Activated T-cell treated with anti-CD3 and anti-CD28 coated beads for 48 hours (primary cell): ENCODE data around the gene FIGNL1.
"Not testable (repeated sequence)": the region's sequence is repeated elsewhere in the genome, so short reads cannot be mapped to it uniquely, and the experiment has no call there.

ENCODE experiments used
- DNase-seq: peaks from one replicate; pipeline ENCODE4 v3.0.0-alpha.2; 2020; ENCODE audit warnings: low read depth

The FIGNL1 gene

DNA sequence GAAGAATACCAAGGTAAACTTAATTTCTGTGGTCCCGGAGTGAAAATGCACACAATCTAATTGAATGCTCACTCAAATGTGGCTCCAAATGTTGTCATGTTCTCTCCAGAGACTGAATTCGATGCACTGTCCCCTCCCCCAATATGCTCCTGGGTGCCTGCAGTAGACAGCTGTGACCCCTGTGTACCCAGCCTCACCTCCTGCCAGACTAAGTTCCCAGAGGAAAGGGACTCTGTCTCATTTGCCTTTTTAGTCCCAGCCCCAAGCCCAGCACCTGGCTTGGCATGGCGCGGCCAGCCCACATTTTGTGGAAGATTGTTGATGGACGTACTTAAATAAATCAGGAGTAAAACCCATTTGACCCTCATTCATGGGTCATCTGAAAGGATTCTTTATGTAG, 21.8 kb upstream of the FIGNL1 start:
- DNase-seq: no peak

DNA sequence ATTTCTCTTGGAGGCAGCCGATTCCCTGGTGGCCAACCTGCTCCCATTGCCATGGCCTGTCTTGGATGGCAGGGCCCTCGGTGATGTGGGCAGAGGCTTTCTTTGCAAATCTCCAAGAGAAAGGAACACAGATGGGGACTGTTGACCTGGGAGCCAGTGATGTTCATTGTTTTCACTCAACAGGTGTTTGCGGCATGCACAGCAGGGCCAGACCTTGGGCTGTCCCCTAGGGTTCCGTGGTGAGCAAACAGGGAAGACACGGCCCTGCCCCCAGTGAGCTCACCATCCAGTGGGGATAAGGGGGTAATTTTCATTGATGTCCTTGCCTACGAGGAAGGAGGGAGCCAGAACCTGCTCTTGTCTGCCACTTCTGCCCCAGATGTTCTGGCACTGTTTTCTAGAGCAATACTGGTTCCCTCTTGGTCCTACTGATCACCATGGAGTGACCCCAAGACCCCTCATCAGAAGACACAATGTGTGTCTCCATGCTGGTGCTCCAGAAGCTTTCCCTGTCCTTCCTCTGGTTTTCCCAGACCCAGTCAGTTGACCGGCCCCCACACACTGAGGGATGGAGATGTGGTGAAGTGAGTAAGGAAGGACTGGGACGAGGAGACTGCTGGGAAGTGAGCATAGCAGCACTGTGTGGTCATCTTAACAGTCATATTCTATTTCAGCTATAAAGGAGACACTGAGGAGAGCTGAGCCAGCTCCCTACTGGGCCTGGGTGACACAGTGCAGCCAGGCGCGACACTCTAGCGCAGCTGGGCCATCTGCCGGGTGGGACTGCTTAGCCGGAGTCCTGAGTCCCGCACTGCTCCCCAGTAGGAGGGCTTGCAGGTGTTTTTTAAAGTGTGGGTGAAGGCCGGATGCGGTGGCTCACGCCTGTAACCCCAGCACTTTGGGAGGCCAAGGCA, 20.4 kb upstream of the FIGNL1 start:
- DNase-seq: no peak

DNA sequence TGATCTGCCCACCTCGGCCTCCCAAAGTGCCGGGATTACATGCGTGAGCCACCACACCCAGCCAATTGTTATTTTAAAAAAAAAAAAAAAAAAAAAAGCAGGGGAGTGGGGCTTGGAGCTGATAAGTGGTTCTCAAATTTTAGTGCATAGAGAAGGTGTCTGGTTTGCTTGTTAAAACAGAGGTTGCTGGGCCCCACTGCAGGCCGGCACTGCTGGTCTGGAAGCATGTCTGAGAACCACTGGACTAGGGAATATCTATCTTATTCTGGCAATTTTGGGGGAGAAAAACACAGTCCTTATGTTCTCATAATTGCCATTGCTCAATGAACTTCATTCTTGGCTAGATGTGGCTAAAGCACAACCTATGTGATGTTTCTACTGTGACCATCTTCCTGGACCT, 19.0 kb upstream of the FIGNL1 start:
- DNase-seq: no peak

DNA sequence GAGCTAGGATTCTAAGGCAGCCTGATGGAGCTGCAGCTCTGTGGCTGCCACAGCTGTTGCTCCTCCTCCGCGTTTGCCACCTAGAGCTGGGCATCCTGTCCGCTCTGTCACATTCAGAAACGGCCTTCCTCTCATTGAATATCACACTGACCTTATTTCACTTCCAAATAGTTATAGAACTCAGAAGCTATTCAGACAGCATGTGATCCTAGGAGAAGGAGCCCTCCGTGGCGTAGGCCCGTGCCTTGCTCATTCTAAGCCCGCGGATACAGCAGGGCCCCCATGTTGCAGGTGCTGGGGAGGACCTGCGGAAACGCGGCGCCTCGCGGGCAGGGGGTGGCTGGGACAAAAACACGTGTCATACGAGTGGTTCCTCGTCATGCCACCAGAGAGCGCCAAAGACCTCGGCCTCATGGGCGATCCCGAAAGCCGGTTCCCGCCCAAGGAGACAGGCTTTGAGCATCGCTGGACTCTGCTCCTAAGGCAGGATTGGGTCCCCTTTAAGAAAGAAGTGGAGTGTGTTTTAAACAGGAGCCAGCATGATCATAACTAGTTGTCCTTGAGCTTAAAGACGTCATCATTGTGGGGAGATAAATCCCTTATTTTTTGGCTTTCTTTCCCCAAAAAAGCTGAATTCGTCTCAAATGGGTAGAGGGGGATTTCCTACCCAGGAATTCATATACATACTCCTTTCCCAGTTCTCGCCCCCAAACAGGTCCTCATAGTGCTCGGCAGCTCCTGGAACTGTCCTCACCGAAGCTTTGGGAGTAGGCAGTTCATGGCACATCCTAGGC, 17.9 kb upstream of the FIGNL1 start:
- DNase-seq: peak; percentile 77

DNA sequence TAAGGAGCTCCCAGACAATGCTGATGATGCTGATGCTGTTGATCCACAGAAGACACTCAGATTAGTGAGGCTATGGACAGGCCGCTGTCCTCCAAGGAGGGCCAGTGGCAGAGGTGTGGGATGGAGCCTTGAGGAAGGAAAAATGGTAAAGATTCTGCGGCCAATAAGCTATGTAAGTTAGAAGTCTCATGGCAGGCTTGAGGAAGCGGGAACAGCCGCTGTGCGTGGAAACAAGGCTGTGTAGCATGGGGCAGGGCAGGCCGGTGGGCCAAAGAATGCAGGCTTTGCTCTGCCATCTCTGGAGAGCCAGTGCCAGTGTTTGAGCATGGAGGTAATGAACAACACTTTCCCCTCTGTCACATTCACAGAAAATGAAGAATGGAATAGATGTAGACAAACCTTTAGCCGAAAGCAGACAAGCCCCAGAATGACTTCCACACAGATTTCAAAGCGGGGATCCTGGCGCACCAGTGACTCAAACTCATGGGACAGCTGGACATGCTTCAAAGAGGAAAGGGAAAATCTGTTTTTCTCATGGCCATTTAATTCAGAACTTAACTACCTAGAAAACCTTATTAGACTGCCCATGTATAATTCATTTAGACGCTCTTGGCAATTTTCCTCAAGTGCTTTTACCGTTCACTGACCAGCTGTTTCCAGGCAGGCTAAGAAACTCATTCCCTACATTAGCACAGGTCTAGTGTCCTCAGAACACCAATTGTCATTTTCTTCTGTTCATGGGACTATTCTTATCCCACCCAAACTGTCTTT, 16.9 kb upstream of the FIGNL1 start:
- no peak for DNase-seq

DNA sequence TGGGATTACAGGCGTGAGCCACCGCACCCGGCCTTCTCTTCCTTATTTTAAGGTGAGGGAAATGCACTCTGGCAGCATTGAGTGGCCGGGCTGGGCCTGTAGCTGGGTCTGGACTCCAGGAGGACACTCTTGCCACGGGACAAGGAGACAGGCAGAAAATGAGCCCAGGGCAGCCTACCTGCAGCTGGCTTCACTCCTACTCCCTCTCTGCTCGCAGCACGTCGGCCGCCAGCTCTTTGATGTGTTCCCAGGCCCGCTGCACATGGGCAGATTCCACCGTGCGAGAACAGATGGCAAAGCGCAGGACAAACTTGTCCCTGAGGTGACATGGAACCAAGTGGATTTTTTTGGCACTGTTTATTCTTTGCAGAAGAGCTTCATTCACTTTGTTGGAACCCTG, 12.9 kb upstream of the FIGNL1 start:
- DNase-seq: no peak

DNA sequence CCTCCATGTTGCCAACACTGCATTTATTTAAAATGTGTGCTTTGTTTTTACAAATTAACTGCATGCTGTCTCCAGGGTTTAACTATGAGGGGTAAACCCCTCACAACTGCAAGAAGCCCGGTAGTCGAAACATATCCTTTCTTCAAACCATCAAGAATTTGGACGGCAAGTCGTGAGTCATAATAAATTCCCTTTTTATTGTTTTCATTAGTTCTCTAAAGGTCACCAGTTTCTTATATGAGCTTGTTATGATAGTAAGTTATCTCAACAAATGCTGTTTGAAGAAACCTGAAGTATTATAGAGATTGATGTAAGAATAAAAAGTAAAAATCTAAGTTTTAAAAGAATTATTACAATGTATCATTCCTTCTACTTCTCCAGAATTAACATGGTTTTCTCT, 12.2 kb upstream of the FIGNL1 start:
- DNase-seq: no peak

DNA sequence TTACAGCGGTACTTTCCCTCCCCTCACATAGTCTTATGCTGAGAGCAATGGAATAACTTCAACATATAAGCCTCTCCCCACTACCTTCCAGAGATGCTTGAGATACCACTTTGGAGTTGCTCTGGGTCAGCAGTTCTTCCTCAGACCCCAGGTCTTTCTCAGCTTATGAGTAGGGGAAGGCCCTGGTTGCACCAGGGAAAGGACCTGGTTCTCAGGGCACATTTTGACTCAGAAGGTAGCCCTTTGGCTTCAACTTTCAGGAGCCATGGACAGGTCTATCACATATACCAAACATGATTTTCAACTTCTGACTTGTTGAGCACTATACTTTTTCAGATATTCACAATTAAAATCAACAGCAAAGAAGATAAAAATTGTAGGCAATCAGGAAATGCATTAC, 11.5 kb upstream of the FIGNL1 start:
- no peak for DNase-seq

DNA sequence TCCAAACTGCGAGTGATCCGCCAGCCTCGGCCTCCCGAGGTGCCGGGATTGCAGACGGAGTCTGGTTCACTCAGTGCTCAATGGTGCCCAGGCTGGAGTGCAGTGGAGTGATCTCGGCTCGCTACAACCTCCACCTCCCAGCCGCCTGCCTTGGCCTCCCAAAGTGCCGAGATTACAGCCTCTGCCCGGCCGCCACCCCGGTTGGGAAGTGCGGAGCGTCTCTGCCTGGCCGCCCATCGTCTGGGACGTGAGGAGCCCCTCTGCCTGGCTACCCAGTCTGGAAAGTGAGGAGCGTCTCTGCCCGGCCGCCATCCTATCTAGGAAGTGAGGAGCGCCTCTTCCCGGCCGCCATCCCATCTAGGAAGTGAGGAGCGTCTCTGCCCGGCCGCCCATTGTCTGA, 9.0 kb upstream of the FIGNL1 start:
- DNase-seq: not testable (repeated sequence)

DNA sequence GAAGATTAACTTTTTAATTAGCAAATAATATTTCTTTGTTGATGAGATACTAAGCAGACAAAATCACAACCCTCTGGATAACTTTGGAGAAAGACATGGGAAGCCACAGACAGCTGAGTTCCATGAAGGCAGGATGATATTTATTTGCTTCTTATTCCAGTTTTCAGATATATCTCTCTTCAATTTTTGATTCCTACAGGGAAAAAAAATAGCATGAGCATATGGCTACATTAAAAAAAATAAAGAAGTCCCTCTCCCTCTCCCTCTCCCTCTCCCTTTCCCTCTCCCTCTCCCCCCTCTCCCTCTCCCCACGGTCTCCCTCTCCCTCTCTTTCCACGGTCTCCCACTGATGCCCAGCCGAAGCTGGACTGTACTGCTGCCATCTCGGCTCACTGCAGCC, 8.5 kb upstream of the FIGNL1 start:
- not testable (repeated sequence) for DNase-seq

DNA sequence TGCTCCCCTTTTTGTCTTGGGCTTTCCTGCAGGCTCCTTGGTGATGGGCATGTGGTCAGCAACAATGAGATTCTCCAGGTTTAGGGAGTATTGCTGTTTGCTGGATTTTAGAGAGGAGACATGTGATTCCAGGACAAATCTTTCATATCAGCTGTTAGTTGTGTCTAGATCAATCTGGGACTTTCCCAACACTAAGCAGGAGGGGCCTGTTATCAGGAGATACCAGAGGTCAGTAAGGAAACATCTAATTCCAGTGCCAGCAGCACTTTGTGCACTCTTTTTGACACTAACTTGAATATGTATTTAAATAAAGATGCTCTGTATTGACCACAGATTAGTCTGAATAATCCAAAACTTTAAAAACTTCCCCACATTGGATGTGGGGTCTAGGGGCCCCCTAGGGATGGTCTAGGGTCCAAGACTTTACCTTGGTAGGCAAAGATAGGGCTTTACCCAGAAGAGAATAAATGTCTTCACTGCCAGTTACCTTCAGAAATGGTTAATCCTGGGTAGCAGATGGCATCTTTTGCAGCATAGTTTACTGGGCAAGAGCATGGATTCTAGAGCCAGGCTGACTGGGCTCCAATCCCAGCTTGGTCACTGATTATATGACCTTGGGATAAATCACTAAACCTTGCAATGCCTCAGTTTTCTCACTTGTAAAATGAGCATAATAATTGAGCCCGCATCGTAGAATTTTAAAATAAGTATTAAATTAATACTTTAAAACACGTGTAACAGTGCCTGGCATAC, 6.4 kb upstream of the FIGNL1 start:
- DNase-seq: no peak

DNA sequence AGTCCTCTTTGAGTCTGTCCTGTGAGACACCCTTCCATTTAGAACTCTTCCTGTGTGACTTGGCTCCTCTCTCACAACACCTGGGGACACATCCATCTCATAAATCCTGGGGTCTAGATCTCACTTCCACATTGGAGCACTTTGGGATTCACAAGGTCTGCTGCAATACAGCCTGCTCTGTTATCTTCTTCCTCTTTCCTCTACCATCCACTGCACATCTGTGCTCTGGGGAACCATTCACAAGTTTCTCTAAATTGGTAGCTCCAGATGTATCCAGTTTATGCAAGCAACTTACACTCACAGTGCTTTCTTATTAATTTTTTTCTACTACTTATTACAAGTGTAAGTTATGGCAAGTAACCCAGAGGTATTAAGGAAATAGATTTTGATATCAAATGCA, 5.5 kb upstream of the FIGNL1 start:
- DNase-seq: no peak

DNA sequence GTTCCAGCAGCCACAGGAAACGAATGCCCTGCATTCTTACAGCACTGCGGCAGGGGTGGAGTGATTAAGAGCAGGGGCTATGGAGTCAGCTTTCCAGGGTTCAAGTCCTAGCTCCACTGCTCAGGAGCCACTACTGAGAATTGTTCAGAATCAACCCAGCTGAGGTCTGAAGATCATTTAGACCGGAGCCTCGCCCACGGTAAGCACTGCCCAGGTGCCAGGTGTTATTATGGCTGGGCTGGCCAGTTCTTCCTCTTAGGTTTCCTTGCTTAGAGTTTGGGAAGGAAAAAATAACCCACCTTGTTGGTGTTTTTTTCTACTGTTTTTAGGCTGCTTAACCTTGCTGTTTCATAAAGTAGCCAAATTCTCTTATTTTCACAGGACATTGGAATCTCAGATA, 4.8 kb upstream of the FIGNL1 start:
- no peak for DNase-seq

DNA sequence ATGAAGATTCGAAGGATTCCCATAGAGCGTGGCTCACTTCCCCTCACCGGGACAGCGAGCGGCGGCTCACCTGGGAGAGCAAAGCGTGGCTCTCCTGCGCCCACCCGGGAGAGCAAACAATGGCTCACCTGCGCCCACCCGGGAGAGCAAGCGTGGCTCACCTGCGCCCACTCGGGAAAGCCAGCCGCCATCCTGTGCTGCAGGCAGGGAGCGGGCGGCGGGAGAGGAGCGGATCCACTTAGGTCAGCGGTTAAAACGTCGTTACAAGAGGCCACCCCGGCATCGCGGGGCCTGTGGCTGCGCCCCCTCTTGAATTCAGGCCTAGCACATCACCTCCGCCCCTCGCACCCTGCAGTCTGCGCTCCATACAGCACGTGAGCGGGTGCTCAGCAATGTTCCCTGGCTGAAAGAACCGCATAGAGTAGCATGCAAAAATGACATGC, 461 bp upstream of the FIGNL1 start:
- peak; percentile 11 for DNase-seq

DNA sequence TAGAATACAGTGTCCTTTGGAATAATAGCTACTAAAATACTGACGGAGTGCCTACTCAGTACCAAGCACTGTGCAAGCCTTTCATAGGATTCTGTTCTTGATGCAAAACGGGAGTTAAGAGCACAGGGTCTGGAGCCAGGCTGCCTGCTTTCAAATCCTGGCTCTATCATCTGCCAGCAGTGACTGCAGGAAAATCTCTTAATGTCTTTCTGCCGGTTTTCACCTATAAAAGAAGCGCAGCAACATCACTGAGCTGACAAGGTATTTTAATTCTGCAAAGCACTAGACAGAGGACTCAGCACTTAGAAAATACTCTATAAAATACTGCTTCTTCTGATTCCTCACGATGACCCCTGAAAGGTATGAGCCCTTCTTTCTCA, 659 bp downstream of the FIGNL1 start:
- DNase-seq: no peak

DNA sequence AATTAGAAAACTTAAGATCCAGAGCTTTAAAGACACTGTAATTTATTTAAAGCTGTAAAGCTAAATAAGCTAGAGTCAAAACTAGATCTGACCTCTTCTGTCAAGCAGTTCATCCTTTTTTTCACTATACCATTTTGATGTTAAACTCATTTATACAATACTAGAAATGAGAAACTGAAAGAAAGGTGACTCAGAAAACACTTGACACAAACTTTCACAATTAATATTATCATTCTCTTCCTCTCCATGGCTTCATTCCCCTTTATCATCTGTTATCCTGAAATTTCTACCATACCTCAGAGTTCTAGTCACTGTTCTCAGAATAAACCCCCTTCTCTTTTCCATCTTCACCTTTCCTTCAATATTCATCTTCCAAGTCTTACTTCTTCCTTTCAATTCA, 1.3 kb downstream of the FIGNL1 start:
- no peak for DNase-seq

DNA sequence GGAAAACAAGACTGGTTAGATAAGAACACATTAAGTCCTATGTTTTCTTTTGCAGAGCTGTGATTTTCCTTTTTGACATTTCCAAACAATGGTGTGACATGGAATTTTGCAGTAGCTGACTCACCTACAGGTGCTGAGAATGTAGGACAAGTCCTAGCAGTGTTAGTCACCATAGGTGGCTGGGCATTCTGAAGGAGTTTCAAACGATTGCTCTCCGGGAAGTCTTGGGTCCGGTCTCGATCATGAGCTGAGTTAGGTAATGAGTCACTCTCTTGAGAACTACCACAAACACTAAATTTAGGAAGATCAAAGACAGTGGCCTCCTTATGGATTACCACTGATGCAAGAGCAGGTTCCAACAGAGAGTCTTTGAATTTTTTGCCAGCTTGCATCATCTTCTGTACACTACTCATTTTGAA, 3.6 kb downstream of the FIGNL1 start:
- no peak for DNase-seq

DNA sequence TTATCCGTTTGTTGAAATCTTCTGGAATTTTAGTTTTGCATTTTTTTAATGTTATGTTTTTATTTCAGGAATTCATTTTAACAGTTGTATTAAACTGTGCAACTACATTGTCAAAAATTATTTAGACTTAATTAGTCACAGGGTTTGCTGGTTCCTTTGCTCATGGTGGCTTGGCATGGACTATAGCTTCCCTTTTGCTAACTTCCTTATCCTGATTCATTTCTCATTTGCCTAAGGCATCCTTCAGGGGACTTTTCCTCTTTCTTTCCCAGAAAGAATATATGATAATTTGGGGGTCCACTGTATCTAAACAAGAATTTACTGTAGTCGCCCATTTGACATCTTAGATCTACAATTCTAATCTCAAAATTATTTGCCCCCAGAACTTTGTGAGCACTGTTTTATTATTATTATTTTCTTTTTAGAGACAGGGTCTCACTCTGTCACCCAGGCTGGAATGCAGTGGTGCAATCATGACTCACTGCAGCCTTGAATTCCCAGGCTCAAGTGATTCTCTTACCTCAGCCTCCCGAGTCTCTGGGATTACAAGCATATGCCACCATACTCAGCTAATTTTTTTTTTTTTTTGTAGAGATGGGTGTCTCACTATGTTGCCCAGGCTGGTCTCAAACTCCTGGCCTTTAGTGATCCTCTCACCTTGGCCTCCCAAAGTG, 13.9 kb downstream of the FIGNL1 start:
- no peak for DNase-seq

DNA sequence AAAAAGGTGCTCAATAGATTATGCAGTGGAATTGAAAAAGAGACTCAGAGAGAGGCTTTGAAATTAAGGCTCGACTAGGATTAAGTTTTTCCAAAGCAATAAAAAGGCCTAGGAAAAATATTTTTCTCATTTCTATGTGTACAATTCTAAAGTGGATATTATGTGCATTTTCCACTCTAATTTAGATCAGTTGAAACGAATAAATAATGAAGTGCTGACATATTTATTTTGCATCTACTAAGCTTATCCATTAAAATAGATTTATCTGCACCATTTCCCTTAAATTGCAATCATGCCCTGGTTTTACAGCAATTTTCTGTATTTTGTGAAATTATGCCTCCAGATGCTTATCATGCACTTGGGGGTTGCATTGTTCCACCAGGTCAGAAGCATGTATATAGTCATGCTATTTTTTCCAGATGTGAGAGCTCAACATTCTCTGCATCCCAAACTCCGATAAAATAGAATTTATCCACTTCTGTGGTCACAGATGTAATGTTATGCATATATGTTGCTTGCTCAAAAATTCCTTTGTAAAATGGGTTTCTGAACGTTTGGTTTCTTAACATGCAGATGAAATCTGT, 18.3 kb downstream of the FIGNL1 start:
- no peak for DNase-seq

DNA sequence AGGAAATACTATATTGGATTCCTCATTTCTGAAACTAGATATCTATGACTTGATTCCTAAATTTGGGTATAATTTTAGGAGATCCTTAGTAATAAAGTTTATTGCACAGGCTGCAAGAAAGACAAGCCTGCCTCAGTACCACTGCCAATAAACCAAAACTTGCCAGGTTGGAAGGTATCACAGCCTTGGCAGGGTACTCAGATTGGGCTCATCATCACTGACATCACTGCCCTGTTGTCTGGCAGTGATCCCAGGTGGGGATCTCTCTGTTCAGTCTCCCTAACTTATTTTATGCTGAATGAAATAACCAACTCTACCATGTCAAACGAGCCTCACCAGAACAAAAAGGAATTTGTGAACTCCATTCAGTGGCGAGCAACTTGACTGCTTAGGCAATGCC, 18.8 kb downstream of the FIGNL1 start:
- DNase-seq: no peak

DNA sequence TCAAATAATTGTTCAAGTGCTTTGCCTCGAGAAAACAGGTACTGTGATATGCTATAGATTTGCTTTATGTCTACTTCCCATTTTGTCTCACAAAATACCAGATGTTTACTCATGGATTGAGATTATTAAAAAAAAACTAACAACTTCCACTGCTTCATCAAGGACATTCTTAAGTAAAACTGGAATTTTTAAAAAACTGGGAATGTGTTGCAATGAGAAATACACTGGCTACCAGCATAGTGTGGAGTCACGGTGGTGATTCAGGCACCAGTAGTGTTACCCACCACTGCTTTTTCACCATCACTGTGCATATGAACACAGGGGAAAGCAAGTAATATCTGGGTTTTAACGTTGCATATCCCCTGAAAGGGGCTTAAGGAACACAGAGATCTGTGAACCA, 21.2 kb downstream of the FIGNL1 start:
- no peak for DNase-seq
